GM21360 (cell line): ENCODE results near the gene HSD17B3.
"Not testable (repeated sequence)": the region's sequence is repeated elsewhere in the genome, so short reads cannot be mapped to it uniquely, and the experiment has no call there.

Experiments
- ATAC-seq: cut with Tn5 transposase; IDR thresholded peaks from one replicate; pipeline ENCODE4 v1.9.1; 2021; ENCODE audit warnings: mild to moderate bottlenecking, moderate library complexity; ENCODE audit not compliant: unreplicated experiment

Gene HSD17B3

GRCh38 chr9:96309850-96310249 lies 7.9 kb upstream of the HSD17B3 start:
- ATAC-seq, result no peak

GRCh38 chr9:96306958-96307357 lies 5.0 kb upstream of the HSD17B3 start:
- not testable (repeated sequence) for ATAC-seq

GRCh38 chr9:96305171-96305570 lies 3.2 kb upstream of the HSD17B3 start:
- ATAC-seq, result no peak

- no peak for ATAC-seq
Measured at GRCh38 chr9:96304230-96304629, 2.3 kb upstream of the HSD17B3 start.

- ATAC-seq, result no peak
Measured at GRCh38 chr9:96299823-96300222, 2.2 kb downstream of the HSD17B3 start.

DNA sequence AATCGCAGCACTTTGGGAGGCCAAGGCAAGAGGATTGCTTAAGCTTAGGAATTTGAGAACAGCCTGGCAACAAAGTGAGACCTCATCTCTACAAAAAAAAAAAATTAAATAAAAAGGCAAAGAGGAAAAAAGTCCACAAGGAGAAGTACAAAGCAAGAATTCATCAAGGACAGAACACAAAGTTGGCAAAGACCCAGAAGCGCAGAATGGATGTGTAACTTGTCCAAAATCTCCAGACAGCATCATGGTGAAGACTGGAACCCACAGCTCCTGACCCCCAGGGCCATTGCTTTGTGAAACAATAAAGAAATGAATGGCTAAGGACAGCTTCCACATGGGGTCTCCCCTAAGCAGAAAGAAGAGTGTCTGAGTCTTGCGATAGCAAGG lies 7.8 kb downstream of the HSD17B3 start:
- no peak for ATAC-seq

GRCh38 chr9:96293498-96294158 lies 8.3 kb downstream of the HSD17B3 start:
- no peak for ATAC-seq

DNA sequence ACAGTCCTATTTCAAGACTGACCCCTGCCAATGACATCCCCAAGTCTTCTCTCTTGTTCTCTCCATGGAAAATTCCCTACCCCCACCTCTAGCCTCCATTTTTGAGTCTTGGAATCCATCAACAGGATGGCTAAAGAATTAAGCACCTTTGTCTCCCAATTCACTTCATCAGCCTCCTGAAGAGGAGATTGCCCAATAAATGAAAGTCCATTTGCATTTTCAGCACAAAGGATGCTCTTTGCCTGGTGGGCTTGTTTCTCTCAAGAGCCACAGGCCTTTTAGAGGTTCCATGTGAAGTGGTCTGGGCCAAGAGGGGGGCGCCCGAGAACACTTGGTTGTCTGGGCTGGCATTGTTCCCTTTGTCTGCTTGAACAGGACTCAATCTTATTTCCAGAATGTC lies 12.6 kb downstream of the HSD17B3 start:
- ATAC-seq, result no peak

- no peak for ATAC-seq
Measured at GRCh38 chr9:96281641-96282040, 20.3 kb downstream of the HSD17B3 start.

GRCh38 chr9:96279932-96280331 lies 22.0 kb downstream of the HSD17B3 start:
- no peak for ATAC-seq

- ATAC-seq, result no peak
Measured at GRCh38 chr9:96274939-96275338, 27.0 kb downstream of the HSD17B3 start.

GRCh38 chr9:96270236-96270744 lies 31.7 kb downstream of the HSD17B3 start:
- ATAC-seq, result no peak

- no peak for ATAC-seq
Measured at GRCh38 chr9:96258967-96259366, 43.0 kb downstream of the HSD17B3 start.

DNA sequence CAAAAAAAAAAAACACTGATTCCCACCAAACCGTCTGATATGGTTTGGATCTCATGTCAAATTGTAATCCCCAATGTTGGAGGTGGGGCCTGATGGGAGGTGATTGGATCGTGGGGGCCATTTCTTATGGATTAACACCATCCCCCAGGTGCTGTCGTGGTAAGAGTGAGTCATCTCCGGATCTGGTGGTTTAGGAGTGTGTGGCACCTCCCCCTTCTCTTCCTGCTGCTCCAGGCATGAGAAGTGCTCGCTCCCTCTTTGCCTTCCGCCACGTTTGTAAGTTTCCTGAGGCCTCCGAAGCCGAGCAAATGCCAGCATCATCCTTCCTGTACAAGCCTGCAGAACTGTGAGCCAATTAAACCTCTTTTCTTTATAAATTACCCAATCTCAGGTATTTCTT lies 45.2 kb downstream of the HSD17B3 start:
- ATAC-seq, result no peak

DNA sequence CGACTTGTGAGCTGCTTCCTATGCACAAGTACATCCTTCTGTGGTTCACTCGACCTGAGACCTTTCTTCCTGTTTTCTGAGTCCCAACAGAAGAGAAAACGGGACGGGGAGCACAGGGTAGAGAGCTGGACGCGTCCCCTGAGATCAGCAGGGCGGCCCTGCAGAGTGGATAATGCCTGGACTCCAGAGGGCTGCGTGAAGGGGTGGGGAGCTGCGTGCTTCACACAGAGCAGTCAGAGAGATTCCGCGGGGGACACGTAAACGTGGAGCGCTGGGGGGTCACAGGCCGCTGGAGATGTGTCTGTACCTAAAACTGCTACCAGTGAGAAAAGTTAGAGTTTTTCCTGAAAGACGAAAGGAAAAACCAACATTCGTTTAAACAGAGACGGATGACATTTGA lies 46.3 kb downstream of the HSD17B3 start:
- ATAC-seq, result no peak

- no peak for ATAC-seq
Measured at GRCh38 chr9:96253059-96253696, 48.8 kb downstream of the HSD17B3 start.

GRCh38 chr9:96251451-96251850 lies 50.5 kb downstream of the HSD17B3 start:
- ATAC-seq, result no peak

GRCh38 chr9:96249746-96250145 lies 52.2 kb downstream of the HSD17B3 start:
- ATAC-seq, result no peak

DNA sequence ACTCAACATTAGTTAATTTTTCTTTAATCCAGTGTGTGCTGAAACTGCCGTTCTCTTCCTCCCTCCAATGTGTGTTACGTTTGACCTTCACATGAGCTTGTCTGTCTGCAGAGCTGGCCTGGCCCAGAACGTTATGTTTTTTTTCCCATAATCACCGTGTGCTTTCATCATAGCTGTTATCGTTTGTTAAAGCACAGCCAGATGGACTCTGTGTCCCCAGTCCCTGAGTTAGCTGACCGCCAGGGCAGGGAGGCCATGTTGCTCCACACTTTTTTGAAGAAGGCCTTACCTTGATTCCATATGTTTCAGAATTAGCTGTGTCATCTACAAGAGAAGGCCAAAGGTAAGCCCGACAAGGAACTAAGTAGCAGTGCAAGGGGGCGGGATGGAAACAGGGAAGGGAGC lies 55.7 kb downstream of the HSD17B3 start:
- ATAC-seq, result no peak

DNA sequence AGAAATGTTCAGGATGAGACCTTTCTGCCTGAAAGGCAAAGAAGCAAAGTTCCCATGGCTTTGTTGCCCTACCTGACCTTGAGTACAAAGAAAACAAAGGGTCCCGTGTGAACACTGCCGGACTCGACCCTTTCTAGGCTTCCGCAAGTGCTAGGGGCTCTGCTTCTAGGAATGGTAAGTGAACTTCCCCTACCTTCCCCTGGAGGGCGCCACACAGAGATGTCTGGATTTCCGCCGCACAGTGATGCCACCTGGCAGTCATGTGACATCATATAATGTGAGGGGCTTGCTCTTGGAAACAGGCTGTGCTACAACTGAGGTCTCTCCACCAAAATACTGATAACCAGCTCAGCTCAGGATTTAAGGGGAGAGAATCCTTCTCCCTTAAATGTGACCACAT lies 56.6 kb downstream of the HSD17B3 start:
- ATAC-seq, result no peak

DNA sequence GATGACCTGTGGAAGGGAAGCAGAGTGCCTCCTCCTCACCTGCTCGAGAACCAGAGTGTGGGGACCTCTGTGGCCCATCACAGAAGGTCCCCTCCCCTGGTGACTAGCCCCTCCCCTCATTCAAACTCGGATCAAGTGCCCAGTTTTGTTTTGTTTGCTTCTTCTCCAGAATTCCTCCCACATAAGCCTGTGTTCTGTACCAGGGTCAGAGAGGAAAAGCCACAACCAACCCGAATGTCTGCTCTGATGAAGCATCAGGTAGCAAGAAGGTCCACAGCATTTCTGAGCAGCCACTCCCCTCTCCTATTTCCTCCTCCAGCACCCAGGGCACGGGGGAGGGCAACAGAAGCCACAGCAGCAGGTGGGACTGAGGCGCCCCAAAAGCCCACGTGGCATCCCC lies 58.2 kb downstream of the HSD17B3 start:
- no peak for ATAC-seq

DNA sequence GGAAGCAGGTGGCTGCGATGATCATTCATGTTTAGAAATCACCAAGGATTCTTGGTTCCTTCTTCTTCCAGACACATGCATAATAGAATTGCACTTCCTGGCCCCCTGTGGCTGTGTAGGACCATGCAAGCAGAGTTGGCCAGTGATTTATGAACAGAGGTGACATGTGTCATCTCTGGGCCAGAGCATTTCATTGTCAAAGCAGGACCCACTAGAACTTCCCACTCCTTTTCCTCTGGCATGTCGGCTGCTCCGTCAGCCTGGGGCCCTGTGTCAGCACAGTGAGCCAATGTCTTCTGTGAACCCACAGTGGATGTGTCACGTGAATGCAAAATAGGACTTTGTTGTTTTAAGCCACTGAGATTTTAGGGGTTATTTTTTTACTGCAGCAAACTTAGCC lies 59.2 kb downstream of the HSD17B3 start:
- ATAC-seq, result no peak

DNA sequence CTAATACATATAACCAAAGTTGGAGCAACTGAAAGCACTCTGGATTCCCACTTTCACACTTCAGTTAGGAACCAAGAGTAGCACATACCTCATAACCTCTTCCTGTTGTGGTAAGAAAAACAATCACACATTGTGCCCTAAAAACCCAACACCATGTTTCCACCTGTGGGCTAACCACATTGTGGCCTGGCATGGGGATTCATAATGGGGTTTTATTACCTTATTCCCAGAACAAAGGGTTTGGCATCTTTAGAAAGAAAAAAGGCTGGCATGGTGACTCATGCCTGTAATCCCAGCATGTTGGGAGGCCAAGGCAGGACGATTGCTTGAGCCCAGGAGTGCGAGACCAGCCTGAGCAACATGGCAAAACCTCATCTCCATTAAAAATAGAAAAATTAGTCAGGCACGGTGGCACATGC lies 60.6 kb downstream of the HSD17B3 start:
- peak; percentile 59 for ATAC-seq
